ENCODE data around the gene C1QTNF1.

Gene C1QTNF1

GRCh38 chr17:78993981-78994671, 29.8 kb upstream of the C1QTNF1 start:
- TF ChIP-seq CTCF (conservative IDR thresholded peaks at IDR 0.05; ENCODE audit: low read depth, low read length), result no peak
- DNase-seq (ENCODE audit: low read depth), result no peak
- H3K4me3 ChIP-seq (ENCODE audit: low read depth, low read length), result no peak overlapping the region

GRCh38 chr17:78995022-78995760, 28.8 kb upstream of the C1QTNF1 start:
- no peak overlapping the region for H3K4me3 ChIP-seq (ENCODE audit: low read depth, low read length)
- no peak for DNase-seq (ENCODE audit: low read depth)
- TF ChIP-seq CTCF (conservative IDR thresholded peaks at IDR 0.05; ENCODE audit: low read depth, low read length), result no peak

- no peak for DNase-seq (ENCODE audit: low read depth)
- no peak for TF ChIP-seq CTCF (conservative IDR thresholded peaks at IDR 0.05; ENCODE audit: low read depth, low read length)
- no peak overlapping the region for H3K4me3 ChIP-seq (ENCODE audit: low read depth, low read length)
Observed at GRCh38 chr17:78995761-78996451, 28.1 kb upstream of the C1QTNF1 start.

- no peak for TF ChIP-seq CTCF (conservative IDR thresholded peaks at IDR 0.05; ENCODE audit: low read depth, low read length)
- no peak overlapping the region for H3K4me3 ChIP-seq (ENCODE audit: low read depth, low read length)
- DNase-seq (ENCODE audit: low read depth), result no peak
Observed at GRCh38 chr17:78996781-78997201, 27.2 kb upstream of the C1QTNF1 start.

GRCh38 chr17:78997231-78997741, 26.7 kb upstream of the C1QTNF1 start:
- H3K4me3 ChIP-seq (ENCODE audit: low read depth, low read length), result no peak overlapping the region
- no peak for DNase-seq (ENCODE audit: low read depth)

GRCh38 chr17:78997881-78998280, 26.1 kb upstream of the C1QTNF1 start:
- no peak for TF ChIP-seq CTCF (conservative IDR thresholded peaks at IDR 0.05; ENCODE audit: low read depth, low read length)
- no peak overlapping the region for H3K4me3 ChIP-seq (ENCODE audit: low read depth, low read length)
- DNase-seq (ENCODE audit: low read depth), result no peak

More at GRCh38 chr17:78997231-78997741, 26.7 kb upstream of the C1QTNF1 start:
- no peak for TF ChIP-seq CTCF (conservative IDR thresholded peaks at IDR 0.05; ENCODE audit: low read depth, low read length)

Data from choroid plexus epithelial cell (primary cell).